ENCODE measurements around the gene ATXN7. TPM values are rescaled to one million over a fixed set of nuclear protein-coding genes. Genes with fewer than 3 reads are reported as not detected.

Gene ATXN7
- total and polyA plus RNA-seq, 4 donors: 2.8 to 13.6 (median 5.6) TPM

DNA sequence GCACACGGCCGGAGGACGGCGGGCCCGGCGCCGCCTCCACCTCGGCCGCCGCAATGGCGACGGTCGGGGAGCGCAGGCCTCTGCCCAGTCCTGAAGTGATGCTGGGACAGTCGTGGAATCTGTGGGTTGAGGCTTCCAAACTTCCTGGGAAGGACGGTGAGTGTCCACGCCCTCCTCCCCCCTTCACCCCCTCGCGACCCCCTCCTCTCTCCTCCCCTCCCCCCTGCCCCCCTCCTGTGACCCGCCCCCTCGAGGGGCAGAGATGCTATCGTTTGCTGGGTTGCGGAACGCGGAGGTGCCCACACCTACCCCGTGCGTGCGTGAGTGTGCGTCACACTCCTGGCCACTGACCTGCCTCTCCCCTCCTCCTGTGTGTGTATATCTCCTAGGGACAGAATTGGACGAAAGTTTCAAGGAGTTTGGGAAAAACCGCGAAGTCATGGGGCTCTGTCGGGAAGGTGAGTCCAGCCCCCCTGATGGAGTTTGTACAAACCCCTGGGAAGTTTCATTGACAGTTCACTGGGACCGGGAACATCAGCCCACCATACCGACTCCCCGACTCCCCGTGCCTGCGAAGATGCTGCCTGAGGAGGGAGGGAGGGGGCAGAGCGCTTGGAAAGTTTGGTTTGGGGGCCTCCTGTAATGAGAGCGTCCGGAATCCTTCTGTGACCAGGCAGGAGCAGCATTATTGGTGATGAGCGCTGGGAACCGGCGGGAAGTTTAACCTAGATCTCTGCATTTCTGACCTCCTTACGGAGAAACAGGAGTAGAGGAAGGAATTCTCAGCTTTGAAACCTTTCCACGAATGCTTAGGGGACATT lies 49.3 kb downstream of the ATXN7 start:
- no peaks in the 10 kb centered on the region for H3K9me3 ChIP-seq (ENCODE audit: control insufficient read depth in 4 of 4, low read length in 3 of 4)
- H3K4me1 ChIP-seq (ENCODE audit: control insufficient read depth in 4 of 4, insufficient read depth in 4 of 4, low read length in 3 of 4): peaks cover 7 to 32% (median 23%) of the 10 kb centered on the region in 4 donors
- H3K9ac ChIP-seq (ENCODE audit: low read depth in 1 of 2, low read length in 2 of 2): peak overlapping the region; percentile 69 to 73
- H3K36me3 ChIP-seq (ENCODE audit: control insufficient read depth in 4 of 4, insufficient read depth in 3 of 4, low read depth in 1 of 4, low read length in 3 of 4): peaks cover 0 to 15% (median 6%) of the 10 kb centered on the region in 4 donors
- WGBS: 5% methylated on average over 46 of the region's 46 CpGs
- H3K27ac ChIP-seq (ENCODE audit: low read depth in 1 of 2, low read length in 2 of 2): peak overlapping the region; percentile 96 to 97
- DNase-seq (ENCODE audit: low spot score): peak; percentile 58
- H3K4me3 ChIP-seq (ENCODE audit: low read depth in 1 of 3, low read length in 3 of 3): peak overlapping the region; percentile 76 to 92 (median 77)
- H3K27me3 ChIP-seq (ENCODE audit: control insufficient read depth in 4 of 4, insufficient read depth in 4 of 4, low read length in 3 of 4): no peaks in the 10 kb centered on the region
- TF ChIP-seq CTCF (IDR thresholded peaks at IDR 0.05; ENCODE audit: low read depth, low read length, missing input control) (no peak), RXRA (IDR thresholded peaks at IDR 0.05) (peak in 1 of 2 donors; percentile 24)

DNA sequence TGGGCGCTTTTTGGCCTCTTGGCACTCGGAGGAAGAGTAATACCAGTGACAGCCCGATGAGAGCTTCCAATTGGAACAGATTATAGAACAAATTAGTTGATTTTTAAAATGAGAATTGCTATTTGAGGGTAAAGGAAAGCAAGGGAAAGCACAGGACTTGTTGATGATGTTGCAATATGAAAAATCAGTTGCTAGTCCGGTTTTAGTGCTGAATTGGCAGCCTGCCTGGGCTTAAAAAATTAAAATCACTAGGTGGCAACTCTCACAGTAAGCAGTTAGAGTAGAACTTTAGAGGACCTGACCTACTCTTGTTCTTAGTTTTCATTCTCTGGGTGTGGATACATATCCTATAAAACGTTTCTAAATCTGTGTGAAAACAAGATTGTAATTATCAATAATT lies 50.6 kb downstream of the ATXN7 start:
- H3K27me3 ChIP-seq (ENCODE audit: control insufficient read depth in 4 of 4, insufficient read depth in 4 of 4, low read length in 3 of 4): no peaks in the 10 kb centered on the region
- H3K27ac ChIP-seq (ENCODE audit: low read depth in 1 of 2, low read length in 2 of 2): peak overlapping the region; percentile 14 to 96
- no peak overlapping the region for H3K9ac ChIP-seq (ENCODE audit: low read depth in 1 of 2, low read length in 2 of 2)
- H3K36me3 ChIP-seq (ENCODE audit: control insufficient read depth in 4 of 4, insufficient read depth in 3 of 4, low read depth in 1 of 4, low read length in 3 of 4): peaks cover 0 to 15% (median 6%) of the 10 kb centered on the region in 4 donors
- no peak for DNase-seq (ENCODE audit: low spot score)
- WGBS: 32% methylated on average over 5 of the region's 5 CpGs
- H3K4me1 ChIP-seq (ENCODE audit: control insufficient read depth in 4 of 4, insufficient read depth in 4 of 4, low read length in 3 of 4): peaks cover 7 to 32% (median 23%) of the 10 kb centered on the region in 4 donors
- no peak overlapping the region for H3K4me3 ChIP-seq (ENCODE audit: low read depth in 1 of 3, low read length in 3 of 3)
- TF ChIP-seq SP1 (IDR thresholded peaks at IDR 0.05) (no peak), GABPA (IDR thresholded peaks at IDR 0.05 in 1 of 2, conservative IDR thresholded peaks at IDR 0.05 in 1 of 2) (no peak), EGR1 (IDR thresholded peaks at IDR 0.05; ENCODE audit: low read depth in 2 of 2) (no peak), JUND (IDR thresholded peaks at IDR 0.05) (no peak), HNF4A (conservative IDR thresholded peaks at IDR 0.05) (no peak), TAF1 (conservative IDR thresholded peaks at IDR 0.05) (no peak), HNF4G (IDR thresholded peaks at IDR 0.05) (no peak), RAD21 (IDR thresholded peaks at IDR 0.05) (peak; percentile 39 to 51), FOXA1 (IDR thresholded peaks at IDR 0.05) (no peak)
- TF ChIP-seq, protein P1, sequence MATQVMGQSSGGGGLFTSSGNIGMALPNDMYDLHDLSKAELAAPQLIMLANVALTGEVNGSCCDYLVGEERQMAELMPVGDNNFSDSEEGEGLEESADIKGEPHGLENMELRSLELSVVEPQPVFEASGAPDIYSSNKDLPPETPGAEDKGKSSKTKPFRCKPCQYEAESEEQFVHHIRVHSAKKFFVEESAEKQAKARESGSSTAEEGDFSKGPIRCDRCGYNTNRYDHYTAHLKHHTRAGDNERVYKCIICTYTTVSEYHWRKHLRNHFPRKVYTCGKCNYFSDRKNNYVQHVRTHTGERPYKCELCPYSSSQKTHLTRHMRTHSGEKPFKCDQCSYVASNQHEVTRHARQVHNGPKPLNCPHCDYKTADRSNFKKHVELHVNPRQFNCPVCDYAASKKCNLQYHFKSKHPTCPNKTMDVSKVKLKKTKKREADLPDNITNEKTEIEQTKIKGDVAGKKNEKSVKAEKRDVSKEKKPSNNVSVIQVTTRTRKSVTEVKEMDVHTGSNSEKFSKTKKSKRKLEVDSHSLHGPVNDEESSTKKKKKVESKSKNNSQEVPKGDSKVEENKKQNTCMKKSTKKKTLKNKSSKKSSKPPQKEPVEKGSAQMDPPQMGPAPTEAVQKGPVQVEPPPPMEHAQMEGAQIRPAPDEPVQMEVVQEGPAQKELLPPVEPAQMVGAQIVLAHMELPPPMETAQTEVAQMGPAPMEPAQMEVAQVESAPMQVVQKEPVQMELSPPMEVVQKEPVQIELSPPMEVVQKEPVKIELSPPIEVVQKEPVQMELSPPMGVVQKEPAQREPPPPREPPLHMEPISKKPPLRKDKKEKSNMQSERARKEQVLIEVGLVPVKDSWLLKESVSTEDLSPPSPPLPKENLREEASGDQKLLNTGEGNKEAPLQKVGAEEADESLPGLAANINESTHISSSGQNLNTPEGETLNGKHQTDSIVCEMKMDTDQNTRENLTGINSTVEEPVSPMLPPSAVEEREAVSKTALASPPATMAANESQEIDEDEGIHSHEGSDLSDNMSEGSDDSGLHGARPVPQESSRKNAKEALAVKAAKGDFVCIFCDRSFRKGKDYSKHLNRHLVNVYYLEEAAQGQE (IDR thresholded peaks at IDR 0.05): peak; percentile 96
- TF ChIP-seq, protein P2, sequence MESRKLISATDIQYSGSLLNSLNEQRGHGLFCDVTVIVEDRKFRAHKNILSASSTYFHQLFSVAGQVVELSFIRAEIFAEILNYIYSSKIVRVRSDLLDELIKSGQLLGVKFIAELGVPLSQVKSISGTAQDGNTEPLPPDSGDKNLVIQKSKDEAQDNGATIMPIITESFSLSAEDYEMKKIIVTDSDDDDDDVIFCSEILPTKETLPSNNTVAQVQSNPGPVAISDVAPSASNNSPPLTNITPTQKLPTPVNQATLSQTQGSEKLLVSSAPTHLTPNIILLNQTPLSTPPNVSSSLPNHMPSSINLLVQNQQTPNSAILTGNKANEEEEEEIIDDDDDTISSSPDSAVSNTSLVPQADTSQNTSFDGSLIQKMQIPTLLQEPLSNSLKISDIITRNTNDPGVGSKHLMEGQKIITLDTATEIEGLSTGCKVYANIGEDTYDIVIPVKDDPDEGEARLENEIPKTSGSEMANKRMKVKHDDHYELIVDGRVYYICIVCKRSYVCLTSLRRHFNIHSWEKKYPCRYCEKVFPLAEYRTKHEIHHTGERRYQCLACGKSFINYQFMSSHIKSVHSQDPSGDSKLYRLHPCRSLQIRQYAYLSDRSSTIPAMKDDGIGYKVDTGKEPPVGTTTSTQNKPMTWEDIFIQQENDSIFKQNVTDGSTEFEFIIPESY (IDR thresholded peaks at IDR 0.05): no peak
- no peaks in the 10 kb centered on the region for H3K9me3 ChIP-seq (ENCODE audit: control insufficient read depth in 4 of 4, low read length in 3 of 4)

Measured in liver (tissue), 9 donors.